Activated T-cell treated with anti-CD3 and anti-CD28 coated beads, Interleukin-2, amount 50 U/mL, for 1 hour (primary cell): Measurements from ENCODE around the gene PIAS1.
"Not testable (repeated sequence)": the region's sequence is repeated elsewhere in the genome, so short reads cannot be mapped to it uniquely, and the experiment has no call there.

Source experiments
- DNase-seq: peaks from one replicate; pipeline ENCODE4 v3.0.0-alpha.2; 2020

Gene PIAS1

GRCh38 chr15:68053701-68054627, at the start of gene PIAS1:
Gene PIAS1 (plus strand): TSS chr15:68054315. CDS start chr15:68054327, 12 bp downstream.
- DNase-seq = peak; percentile 94

- DNase-seq = not testable (repeated sequence)
Observed at GRCh38 chr15:68007642-68008041, 46.5 kb upstream of the PIAS1 start.

GRCh38 chr15:68010361-68011153, 43.6 kb upstream of the PIAS1 start:
- no peak for DNase-seq

GRCh38 chr15:68012911-68013310, 41.2 kb upstream of the PIAS1 start:
- no peak for DNase-seq

- DNase-seq = no peak
Observed at GRCh38 chr15:68014219-68014618, 39.9 kb upstream of the PIAS1 start.

GRCh38 chr15:68015244-68015643, 38.9 kb upstream of the PIAS1 start:
- no peak for DNase-seq

GRCh38 chr15:68017201-68017600, 36.9 kb upstream of the PIAS1 start:
- no peak for DNase-seq

DNA sequence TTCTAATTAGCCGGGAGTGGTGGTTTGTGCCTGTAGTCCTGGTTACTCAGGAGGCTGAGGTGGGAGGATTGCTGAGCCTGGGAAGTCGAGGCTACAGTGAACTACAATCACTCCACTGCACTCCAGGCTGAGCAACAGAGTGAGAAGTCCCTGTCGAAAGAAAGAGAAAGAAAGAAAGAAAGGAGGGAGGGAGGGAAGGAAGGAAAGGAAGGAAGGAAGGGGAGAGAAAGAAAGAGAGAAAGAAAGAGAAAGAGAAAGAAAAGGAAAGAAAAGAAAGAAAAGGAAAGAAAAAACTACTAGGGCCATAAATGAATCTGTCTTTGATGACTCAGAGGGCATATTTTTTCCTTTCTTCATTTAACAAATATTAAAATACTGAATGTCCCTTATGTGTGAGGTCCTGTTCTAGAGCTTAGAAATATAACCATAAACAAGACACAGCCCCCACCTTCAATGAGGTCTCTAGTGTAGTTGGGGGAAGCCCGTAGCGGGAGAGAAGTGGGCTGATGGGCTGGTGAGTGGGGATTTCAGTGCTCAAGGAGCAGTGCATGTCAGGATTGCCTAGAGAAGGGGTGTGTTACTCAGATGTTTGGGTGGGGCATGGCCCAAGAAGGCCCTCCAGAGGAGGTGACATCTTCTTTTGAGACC, 35.2 kb upstream of the PIAS1 start:
- no peak for DNase-seq

- DNase-seq = no peak
Observed at GRCh38 chr15:68019814-68020525, 34.1 kb upstream of the PIAS1 start.

DNA sequence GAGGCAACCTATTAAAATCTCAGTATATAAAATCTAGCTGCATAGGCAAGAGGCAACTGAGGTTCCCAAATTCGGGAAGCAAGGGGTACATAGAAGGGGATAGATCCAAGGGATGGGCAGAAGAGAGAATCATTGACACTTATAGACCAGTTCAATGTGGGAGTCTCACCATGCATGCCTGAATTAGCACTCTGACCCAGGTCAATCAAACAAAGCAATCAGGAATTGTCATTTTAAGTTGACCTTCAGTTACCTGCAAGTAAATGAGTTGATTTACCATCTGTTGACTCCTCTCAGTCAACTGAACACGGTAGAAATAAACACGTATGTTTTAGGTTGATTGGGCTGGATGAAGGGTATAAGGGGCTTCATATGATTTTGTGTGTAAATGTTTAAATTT, 33.4 kb upstream of the PIAS1 start:
- no peak for DNase-seq

- DNase-seq = no peak
Observed at GRCh38 chr15:68022061-68022460, 32.1 kb upstream of the PIAS1 start.

GRCh38 chr15:68023307-68024101, 30.6 kb upstream of the PIAS1 start:
- DNase-seq = no peak

GRCh38 chr15:68025835-68026424, 28.2 kb upstream of the PIAS1 start:
- no peak for DNase-seq

DNA sequence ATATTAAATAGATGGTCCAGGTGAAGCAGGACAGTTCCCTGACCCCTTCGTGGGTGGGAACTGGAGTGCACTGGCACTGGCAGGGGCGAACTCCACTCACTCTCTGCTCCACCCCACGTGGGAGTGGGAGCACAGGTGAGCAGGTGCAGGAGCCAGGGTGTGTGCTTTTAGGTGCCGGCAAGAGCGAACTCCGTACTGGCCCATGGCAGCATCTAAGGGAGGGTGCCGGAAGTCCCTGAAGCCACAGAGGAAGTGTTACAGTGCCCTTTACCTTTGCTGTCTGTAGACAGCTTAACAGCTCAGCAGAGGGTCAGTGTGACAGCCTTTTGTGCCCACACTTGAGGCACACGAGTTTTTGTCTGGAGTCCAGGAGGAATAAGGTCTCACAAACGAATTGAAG, 26.7 kb upstream of the PIAS1 start:
- DNase-seq = no peak

GRCh38 chr15:68028137-68028887, 25.8 kb upstream of the PIAS1 start:
- DNase-seq = no peak

- no peak for DNase-seq
Observed at GRCh38 chr15:68028888-68029207, 25.3 kb upstream of the PIAS1 start.

GRCh38 chr15:68029959-68030358, 24.2 kb upstream of the PIAS1 start:
- no peak for DNase-seq

DNA sequence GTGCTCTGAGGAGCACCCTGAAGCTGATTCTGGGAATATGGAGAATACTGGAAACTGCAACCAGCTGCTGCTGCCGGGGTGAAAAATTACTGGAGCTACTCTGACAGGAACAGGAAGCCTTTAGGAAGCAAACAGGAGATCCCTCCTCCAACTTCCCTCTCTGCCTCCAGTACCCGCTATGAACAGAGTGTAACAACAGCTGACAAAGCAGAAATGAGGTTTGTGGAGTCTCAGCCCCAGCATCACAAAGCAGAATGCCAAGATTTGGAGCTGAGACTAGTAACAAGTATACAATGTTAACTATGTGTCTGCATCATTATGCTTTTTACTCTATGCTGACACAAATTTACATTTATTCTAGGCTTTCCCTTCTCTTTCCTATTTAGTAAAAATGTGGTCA, 22.7 kb upstream of the PIAS1 start:
- no peak for DNase-seq

DNA sequence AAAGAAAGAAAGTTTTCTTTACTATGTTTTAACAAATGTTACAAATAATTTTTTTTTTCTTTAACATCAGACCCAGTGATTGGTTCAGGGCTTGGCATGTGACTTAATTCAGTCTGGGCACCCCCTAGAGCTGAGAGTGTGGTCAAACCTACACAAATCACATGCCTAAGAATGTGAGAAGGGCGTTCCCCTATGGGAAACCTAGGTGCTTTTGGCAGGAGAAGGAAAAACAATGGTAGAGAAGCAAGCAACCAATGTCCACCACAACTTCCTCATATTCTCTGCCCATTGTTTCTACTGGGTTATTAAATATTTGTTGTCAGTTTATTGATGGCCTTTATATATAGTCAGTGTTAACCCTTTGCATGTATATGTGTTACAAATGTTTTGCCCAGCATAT, 21.4 kb upstream of the PIAS1 start:
- DNase-seq = no peak

DNA sequence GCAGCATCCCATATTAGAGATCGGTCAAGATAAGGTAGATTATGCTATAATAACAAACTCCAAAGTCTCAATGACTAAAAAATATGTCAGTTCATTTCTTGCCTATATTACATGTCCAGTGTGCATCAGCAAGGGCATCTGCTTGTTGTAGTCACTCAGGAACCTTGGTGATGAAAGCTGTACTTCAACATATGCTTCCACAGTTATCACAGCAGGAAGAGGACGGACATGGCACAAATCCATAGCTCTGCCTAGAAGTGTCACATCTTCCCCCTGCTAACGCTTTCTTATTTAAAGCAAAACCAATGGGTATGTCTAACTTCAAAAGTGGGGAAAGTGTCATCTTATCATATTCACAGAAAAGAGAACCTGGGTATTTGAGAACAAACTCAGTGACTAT, 20.0 kb upstream of the PIAS1 start:
- DNase-seq = no peak

DNA sequence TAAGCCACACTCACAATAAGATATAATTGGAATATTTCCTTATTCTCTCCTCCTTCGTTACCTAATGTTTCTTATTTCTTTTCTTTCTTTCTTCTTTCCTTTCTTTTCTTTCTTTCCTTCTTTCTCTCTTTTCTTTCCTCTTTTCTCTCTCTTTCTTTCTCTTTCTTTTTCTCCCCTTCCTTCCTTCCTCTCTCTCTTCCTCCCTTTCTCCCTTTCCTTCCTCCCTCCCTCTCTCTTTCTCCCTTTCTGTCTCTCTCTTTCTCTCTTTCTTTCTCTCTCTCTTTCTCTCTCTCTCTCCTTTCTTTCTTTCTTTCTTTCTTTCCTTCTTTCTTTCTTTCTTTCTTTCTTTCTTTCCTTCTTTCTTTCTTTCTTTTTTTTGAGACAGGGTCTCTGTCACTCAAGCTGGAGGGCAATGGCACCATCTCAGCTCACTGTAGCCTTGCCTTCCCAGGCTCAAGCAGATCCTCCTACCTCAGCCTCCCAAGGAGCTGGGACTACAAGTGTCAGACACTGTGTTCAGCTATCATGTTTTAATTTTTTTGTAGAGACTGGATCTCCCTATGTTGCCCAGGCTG, 19.3 kb upstream of the PIAS1 start:
- no peak for DNase-seq
